HG03025 (cell line): ENCODE results near the gene IRGQ.
"Not testable (repeated sequence)": the region's sequence is repeated elsewhere in the genome, so short reads cannot be mapped to it uniquely, and the experiment has no call there.

Experiments
- ATAC-seq: cut with Tn5 transposase; IDR thresholded peaks from one replicate; pipeline ENCODE4 v1.9.1; 2021; ENCODE audit warnings: mild to moderate bottlenecking, moderate library complexity; ENCODE audit not compliant: unreplicated experiment, low FRiP score

Gene IRGQ

GRCh38 chr19:43547926-43548325 lies 48.0 kb downstream of the IRGQ start:
- not testable (repeated sequence) for ATAC-seq

- no peak for ATAC-seq
Measured at GRCh38 chr19:43546581-43546980, 49.4 kb downstream of the IRGQ start.

- ATAC-seq, result no peak
Measured at GRCh38 chr19:43545981-43546380, 50.0 kb downstream of the IRGQ start.

- no peak for ATAC-seq
Measured at GRCh38 chr19:43545276-43545675, 50.7 kb downstream of the IRGQ start.

GRCh38 chr19:43544077-43544476 lies 51.9 kb downstream of the IRGQ start:
- ATAC-seq, result no peak

GRCh38 chr19:43541920-43542650 lies 53.8 kb downstream of the IRGQ start:
- no peak for ATAC-seq

GRCh38 chr19:43540381-43540780 lies 55.6 kb downstream of the IRGQ start:
- no peak for ATAC-seq

GRCh38 chr19:43538922-43539321 lies 57.0 kb downstream of the IRGQ start:
- no peak for ATAC-seq

GRCh38 chr19:43534816-43535761 lies 60.8 kb downstream of the IRGQ start:
- ATAC-seq, result no peak
